Measurements from ENCODE around the gene TTC23. TPM values are rescaled to one million over a fixed set of nuclear protein-coding genes. Genes with fewer than 3 reads are reported as not detected.

The TTC23 gene
- total RNA-seq, 4 donors from 2014 or later: 12.1 to 27.7 (median 21.5) TPM

- Histone ChIP-seq H3K4me3 (no peak overlapping the region), H3K9me3 (no peaks in the 10 kb centered on the region), H3K27me3 (no peaks in the 10 kb centered on the region), H3K36me3 (peaks cover 0 to 89% (median 7%) of the 10 kb centered on the region in 3 donors), H3K27ac (peak overlapping the region; percentile 73 to 92 (median 88)), H3K4me1 (peaks cover 0 to 10% (median 7%) of the 10 kb centered on the region in 3 donors)
- intact Hi-C loops (cut with DNase I): no loop called here
- no peak for DNase-seq
- TF ChIP-seq POLR2A (IDR thresholded peaks at IDR 0.05) (no peak), CTCF (IDR thresholded peaks at IDR 0.05) (no peak)
- WGBS, 2 donors: 88 to 91% methylated on average over 5 of the region's 5 CpGs
Observed at GRCh38 chr15:99168601-99169580, 80.5 kb downstream of the TTC23 start.

- 90 to 91% methylated on average over 5 to 6 of the region's 6 CpGs for WGBS, 2 donors
Observed at GRCh38 chr15:99167640-99168039, 81.7 kb downstream of the TTC23 start.

GRCh38 chr15:99167201-99167600, 82.2 kb downstream of the TTC23 start:
- H3K27me3 ChIP-seq: no peaks in the 10 kb centered on the region
- intact Hi-C loops (cut with DNase I): no loop called here
- H3K4me3 ChIP-seq: no peak overlapping the region
- H3K9me3 ChIP-seq: no peaks in the 10 kb centered on the region
- peak overlapping the region; percentile 73 to 92 (median 88) for H3K27ac ChIP-seq
- peaks cover 0 to 90% (median 3%) of the 10 kb centered on the region in 3 donors for H3K36me3 ChIP-seq
- H3K4me1 ChIP-seq: peaks cover 0 to 10% (median 7%) of the 10 kb centered on the region in 3 donors
- no peak for TF ChIP-seq CTCF (IDR thresholded peaks at IDR 0.05)
- no peak for TF ChIP-seq POLR2A (IDR thresholded peaks at IDR 0.05)
- 68 to 80% methylated on average over 4 to 5 of the region's 5 CpGs for WGBS, 2 donors
- no peak for DNase-seq

More at GRCh38 chr15:99167640-99168039, 81.7 kb downstream of the TTC23 start:
- intact Hi-C loops (cut with DNase I): no loop called here
- TF ChIP-seq POLR2A (IDR thresholded peaks at IDR 0.05): no peak
- no peak for TF ChIP-seq CTCF (IDR thresholded peaks at IDR 0.05)
- Histone ChIP-seq H3K27me3 (no peaks in the 10 kb centered on the region), H3K36me3 (peaks cover 0 to 90% (median 7%) of the 10 kb centered on the region in 3 donors), H3K27ac (peak overlapping the region; percentile 73 to 92 (median 88)), H3K9me3 (no peaks in the 10 kb centered on the region), H3K4me1 (peaks cover 0 to 10% (median 7%) of the 10 kb centered on the region in 3 donors), H3K4me3 (no peak overlapping the region)
- DNase-seq: no peak

- 83 to 92% methylated on average over 16 to 22 of the region's 23 CpGs for WGBS, 2 donors
- no peaks in the 10 kb centered on the region for H3K9me3 ChIP-seq
- peak overlapping the region; percentile 21 to 92 (median 88) for H3K27ac ChIP-seq
- no peak for TF ChIP-seq CTCF (IDR thresholded peaks at IDR 0.05)
- H3K4me3 ChIP-seq: no peak overlapping the region
- peaks cover 0 to 89% (median 0%) of the 10 kb centered on the region in 3 donors for H3K36me3 ChIP-seq
- H3K4me1 ChIP-seq: peaks cover 0 to 10% (median 7%) of the 10 kb centered on the region in 3 donors
- intact Hi-C loops (cut with DNase I): no loop called here
- no peak for DNase-seq
- no peaks in the 10 kb centered on the region for H3K27me3 ChIP-seq
Observed at GRCh38 chr15:99165956-99166689, 83.3 kb downstream of the TTC23 start.

All from esophagus squamous epithelium (tissue), 5 donors.